HG03139 (cell line): ENCODE measurements around the gene ANO9.

ENCODE experiments used
- ATAC-seq: cut with Tn5 transposase; IDR thresholded peaks from one replicate; pipeline ENCODE4 v1.9.1; 2021; ENCODE audit not compliant: unreplicated experiment

Gene ANO9, protein sequence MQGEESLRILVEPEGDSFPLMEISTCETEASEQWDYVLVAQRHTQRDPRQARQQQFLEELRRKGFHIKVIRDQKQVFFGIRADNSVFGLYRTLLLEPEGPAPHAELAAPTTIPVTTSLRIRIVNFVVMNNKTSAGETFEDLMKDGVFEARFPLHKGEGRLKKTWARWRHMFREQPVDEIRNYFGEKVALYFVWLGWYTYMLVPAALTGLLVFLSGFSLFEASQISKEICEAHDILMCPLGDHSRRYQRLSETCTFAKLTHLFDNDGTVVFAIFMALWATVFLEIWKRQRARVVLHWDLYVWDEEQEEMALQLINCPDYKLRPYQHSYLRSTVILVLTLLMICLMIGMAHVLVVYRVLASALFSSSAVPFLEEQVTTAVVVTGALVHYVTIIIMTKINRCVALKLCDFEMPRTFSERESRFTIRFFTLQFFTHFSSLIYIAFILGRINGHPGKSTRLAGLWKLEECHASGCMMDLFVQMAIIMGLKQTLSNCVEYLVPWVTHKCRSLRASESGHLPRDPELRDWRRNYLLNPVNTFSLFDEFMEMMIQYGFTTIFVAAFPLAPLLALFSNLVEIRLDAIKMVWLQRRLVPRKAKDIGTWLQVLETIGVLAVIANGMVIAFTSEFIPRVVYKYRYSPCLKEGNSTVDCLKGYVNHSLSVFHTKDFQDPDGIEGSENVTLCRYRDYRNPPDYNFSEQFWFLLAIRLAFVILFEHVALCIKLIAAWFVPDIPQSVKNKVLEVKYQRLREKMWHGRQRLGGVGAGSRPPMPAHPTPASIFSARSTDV

DNA sequence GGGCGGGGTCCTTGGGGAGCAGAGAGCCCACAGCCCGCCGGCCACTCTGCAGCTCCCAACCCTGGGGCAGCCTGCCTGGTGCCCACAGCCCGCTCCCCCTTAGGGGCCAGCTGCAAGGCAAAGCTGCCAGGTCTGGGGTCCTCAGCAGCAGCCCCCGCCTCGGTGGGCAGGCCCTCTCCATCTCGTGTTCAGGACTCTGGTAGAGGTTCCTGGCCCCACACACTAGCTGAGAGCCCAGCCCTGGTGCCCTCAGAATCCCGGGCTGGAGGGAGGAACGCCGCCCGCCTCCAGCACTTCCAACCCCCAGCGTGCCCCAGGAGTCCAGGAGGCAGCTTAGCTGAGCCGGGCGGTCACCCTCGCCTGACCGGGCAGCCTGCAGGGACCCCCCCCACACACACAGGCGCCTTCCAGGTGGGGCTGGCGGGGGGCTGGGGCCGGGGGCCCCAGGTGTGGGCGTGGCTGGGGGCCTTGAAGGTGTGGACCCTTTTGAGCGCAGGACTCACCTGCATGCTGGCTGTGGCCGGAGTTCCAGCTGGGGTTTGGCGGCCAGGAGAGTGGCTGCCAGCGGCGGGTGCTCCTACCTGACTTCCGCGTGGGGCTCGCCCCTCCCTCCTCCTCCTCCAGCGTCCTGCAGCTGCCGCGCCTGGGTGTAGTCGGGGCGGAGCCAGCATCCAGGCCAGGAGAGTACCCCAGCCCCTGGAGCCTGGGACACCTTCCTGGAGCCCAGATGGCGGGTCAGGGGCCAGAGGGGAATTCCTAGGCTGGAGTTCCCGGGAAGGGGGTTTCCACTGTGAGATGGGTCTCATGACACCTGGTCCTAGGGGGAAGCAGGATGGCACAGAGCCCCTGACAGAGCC, at the start of gene ANO9:
Gene ANO9, minus strand, starts transcription at position 594 of the 857 bp plus-strand sequence. Its CDS starts 85 bp downstream, at position 509.
- ATAC-seq: no peak

DNA sequence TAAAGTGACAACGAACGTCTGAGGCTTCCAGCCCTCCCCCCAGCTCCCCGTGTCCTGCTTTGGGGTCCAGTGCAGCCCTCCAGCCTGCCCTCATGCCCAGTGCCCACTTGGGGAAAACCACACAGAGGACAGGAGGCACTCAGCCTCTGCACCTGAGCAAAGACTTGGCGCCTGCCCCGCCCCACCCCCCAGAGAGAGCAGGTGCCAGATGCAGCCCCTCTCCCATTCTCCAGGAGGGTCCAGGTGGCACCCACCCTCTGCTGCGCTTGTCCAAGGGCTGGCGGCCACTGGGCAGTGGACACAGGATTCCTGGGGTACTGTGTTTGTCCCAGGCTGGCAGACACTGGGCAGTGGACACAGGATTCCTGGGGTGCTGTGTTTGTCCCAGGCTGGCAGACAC, 49.5 kb upstream of the ANO9 start:
- ATAC-seq: no peak

DNA sequence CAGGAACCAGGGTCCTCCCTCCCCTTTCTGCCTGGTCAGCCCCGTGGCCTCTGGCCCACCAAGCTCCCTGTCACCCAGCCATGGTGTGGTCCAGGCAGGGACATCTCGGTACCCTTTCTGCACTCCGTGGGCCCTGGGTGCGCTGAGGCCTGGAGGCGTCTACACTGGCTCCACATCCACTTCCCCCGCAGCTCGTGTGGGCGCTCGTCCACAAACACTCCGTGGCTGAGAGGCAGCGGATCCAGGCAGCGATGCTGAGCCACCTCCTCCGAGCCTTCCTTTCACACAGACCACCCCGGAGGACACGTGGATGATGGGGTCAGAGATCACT, 49.1 kb upstream of the ANO9 start:
- no peak for ATAC-seq

DNA sequence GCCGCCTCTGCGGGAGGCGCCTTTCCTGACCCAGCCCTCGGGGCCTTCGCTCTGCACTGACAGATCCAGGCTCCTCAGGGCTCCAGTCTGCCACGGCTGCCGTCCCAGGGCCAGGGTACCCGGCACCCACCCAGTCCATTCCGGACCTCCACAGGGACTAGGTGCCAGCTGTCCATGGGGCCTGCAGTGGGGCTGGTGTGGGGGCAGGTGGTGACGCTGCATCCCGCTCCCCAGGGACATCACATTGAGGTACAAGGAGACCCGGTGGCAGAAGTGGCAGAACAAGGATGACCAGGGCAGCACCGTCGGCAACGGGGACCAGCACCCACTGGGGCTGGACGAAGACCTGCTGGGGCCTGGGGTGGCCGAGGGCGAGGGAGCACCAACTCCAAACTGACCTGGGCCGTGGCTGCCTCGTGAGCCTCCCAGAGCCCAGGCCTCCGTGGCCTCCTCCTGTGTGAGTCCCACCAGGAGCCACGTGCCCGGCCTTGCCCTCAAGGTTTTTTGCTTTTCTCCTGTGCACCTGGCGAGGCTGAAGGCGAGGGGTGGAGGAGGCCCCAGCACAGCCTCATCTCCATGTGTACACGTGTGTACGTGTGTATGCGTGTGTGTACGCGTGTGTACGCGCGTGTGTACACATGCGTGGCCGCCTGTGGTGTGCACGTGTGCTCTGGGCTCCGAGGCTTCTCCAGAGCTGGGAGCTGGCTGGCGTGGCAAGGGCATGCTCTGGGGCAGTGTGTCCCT, 48.5 kb upstream of the ANO9 start:
- no peak for ATAC-seq

- ATAC-seq: no peak
Observed at GRCh38 chr11:489610-490185, 47.9 kb upstream of the ANO9 start.

DNA sequence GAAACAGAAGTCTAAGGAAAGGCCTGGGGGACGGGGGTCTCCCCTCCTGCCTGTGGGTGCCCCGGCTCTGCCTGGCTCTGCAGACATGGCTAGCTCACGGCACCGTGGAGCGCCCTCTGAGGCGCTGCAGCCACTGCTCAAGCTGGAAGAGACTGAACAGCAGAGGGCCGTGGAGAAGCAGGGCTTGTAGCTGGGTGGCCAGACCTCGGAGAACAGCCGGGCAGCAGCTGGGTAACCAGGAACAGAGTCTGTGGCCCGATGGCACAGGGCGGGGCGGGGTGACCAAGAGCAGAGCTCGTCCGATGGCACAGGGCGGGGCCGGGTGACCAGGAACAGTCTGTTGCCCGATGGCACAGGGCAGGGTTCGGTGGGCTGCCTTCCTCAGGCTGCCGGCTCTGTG, 47.2 kb upstream of the ANO9 start:
- ATAC-seq: no peak

- no peak for ATAC-seq
Observed at GRCh38 chr11:488579-488978, 46.8 kb upstream of the ANO9 start.

- ATAC-seq: no peak
Observed at GRCh38 chr11:488062-488461, 46.3 kb upstream of the ANO9 start.

DNA sequence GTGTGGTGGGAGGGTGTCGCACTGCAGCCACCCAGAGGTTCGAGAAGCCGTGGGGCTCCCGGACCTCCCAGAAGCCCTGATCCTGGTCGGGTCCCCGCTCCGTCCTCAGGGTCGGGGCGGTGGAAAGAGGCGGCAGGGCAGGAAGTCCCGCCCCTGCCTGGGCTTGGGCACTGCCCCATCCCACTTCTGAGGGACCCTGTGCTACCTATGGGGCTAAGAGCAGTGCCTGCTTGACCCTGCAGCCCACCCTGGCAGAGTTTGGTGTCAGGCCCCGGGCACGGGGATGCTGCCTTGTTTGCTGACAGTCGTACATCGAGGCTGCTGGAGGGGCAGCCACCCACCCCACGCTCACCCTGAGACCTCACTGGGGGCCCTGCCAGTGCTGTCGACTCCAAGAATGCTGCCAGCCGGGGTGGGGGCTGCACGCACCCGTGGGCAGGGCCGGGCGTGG, 45.8 kb upstream of the ANO9 start:
- no peak for ATAC-seq

- no peak for ATAC-seq
Observed at GRCh38 chr11:486189-486588, 44.4 kb upstream of the ANO9 start.

DNA sequence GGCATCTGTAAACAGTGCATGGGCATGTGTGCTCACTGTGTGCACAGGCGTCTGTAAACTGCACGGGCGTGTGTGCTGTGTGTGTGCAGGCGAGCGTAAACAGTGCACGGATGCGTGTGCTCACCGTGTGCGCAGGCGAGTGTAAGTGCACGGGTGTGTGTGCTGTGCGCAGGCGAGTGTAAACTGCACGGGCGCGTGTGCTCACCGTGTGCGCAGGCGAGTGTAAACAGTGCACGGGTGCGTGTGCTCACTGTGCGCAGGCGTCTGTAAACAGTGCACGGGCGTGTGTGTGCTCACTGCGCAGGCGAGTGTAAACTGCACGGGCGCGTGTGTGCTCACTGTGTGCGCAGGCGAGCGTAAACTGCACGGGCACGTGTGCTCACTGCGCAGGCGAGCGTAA, 42.8 kb upstream of the ANO9 start:
- ATAC-seq: no peak

DNA sequence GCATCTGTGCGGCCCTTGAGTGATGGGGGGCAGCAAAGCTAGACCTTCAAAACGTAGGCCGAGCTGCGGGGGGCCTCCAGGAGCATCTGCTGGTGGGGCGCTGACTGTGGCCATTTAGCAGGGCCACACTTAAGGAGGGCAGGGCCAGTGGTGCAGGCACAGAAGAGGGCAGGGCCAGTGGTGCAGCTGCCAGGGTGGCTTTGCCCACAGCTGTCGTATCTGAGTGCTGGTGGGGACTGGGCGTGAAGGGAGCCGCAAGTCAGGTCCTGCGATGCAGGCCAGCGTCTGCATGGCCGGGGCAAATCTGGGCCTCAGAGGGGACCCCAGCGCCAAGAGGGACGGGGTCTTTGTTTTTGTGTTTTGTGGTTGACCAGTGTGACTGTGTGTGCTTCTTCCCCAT, 37.5 kb upstream of the ANO9 start:
- no peak for ATAC-seq

GRCh38 chr11:477052-477715, 35.4 kb upstream of the ANO9 start:
- ATAC-seq: no peak

- no peak for ATAC-seq
Observed at GRCh38 chr11:476416-476815, 34.6 kb upstream of the ANO9 start.

DNA sequence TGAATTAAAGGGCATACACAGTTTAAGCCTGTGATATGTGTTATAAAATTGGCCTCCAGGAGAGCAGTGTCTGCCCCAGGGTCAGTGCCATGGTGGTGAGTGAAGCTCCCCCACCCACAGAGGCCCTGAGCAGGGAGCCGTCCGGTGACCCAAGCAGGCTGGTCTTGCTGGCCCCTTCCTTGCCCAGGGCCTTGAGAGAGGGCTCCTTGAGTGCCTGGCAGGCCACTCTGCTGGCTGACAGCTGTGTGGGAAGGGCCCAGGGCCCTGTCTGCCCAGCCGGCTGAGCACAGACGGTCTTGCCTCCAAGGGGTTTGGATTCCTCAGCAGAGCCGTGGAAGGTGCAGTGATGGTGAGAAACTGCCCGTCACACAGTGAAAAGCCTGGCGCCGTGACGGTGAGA, 34.1 kb upstream of the ANO9 start:
- ATAC-seq: no peak

- no peak for ATAC-seq
Observed at GRCh38 chr11:474914-475506, 33.2 kb upstream of the ANO9 start.

GRCh38 chr11:473962-474785, 32.4 kb upstream of the ANO9 start:
- no peak for ATAC-seq

DNA sequence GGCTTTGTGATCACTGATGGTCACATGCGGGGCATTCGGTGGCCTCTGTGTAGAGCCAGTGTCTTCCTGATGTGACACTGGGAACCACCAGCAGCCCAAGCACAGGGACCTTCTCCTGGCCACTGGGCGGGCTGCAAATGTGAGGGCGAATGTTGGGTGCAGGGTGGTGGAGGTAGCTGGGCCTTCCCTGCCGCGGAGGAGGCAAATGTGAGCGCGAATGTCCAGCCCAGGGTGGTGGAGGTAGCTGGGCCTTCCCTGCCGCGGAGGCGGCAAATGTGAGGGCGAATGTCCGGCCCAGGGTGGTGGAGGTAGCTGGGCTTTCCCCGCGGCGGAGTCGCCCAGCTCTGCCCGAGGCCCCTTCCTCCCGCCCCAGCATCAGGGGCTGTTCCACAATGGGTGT, 31.6 kb upstream of the ANO9 start:
- no peak for ATAC-seq

- no peak for ATAC-seq
Observed at GRCh38 chr11:472816-473215, 31.0 kb upstream of the ANO9 start.
